GM19395 (cell line): Measurements from ENCODE around the gene PPAN.

Source experiments
- ATAC-seq: cut with Tn5 transposase; IDR thresholded peaks from one replicate; pipeline ENCODE4 v1.9.1; 2021; ENCODE audit warnings: mild to moderate bottlenecking, moderate library complexity; ENCODE audit not compliant: unreplicated experiment

PPAN gene

GRCh38 chr19:10113592-10113963 is 7.4 kb downstream of the PPAN start:
- no peak for ATAC-seq

- ATAC-seq: no peak
Measured at GRCh38 chr19:10113964-10114650, 7.9 kb downstream of the PPAN start.

DNA sequence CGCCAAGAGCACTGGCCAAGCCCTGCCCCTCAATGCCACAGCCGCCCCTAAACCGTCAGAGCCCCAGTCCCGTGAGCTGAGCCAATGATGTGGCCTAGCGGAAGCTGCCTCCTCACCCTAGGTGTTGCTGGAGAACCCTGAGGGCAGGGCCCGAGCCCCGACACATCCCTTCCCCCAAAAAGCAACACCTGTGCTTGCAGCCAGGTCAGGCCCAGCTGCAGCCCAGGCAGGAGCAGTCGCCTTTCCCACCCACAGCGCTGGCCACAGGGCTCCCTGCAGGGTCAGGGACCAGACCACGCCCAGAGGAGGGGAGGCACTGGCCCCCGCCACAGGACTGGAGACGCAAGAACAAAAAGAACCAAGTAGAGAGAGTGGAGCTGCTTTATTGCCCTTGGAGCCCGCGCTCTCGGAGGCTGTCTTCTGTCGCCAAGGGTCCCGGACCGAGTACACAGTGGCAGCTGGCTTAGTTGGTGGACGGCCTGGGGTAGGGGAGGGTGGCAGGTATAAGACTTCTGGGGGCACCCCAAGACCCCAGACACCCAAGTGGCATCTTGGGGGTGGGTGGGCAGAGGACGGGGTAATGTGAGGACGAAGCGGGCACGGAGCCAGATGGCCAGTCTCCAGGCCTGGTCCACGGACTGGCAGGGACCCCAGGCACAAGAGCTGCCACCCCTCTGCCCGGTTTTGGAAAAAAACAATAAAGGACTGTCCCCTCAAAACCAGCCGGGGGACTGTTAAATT is 8.7 kb downstream of the PPAN start:
- no peak for ATAC-seq

GRCh38 chr19:10115392-10116084 is 9.4 kb downstream of the PPAN start:
- ATAC-seq: no peak

DNA sequence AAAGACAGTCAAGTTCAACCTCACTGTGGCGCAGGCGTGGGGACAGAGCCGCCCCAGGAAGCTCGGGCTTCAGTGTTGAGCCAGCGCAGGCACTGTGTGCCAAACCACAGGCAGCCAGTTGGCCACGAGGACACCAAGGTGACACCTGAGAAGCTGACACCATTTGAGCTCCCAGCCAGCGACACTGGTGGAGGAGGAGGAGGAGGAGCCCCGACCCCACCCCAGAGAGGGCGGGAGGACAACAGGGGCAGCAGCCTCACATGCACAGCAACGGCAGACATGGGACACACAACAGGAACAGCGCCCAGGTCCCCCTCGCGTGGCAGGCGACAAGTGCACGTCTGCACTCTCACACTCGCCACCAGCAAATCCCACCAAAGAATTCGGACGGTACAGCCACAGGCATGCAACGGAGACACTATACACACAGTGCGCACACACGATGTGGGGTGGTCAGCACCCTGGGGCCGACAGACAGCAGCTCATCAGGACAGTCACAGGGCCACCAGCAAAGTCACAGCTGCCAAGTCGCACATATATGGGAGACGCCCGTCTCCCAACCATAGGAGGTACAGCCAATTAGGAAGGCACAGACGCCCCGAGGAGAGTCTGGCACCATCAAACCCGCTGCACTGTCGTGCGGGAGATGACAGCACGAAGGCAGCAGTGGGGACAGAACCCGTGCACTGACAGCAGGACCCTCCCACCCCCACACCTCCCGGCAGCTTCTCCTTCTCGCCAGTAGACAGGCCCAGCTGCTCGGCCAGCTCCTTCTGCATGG is 10.1 kb downstream of the PPAN start:
- no peak for ATAC-seq

- ATAC-seq: no peak
Measured at GRCh38 chr19:10116866-10117616, 10.9 kb downstream of the PPAN start.

DNA sequence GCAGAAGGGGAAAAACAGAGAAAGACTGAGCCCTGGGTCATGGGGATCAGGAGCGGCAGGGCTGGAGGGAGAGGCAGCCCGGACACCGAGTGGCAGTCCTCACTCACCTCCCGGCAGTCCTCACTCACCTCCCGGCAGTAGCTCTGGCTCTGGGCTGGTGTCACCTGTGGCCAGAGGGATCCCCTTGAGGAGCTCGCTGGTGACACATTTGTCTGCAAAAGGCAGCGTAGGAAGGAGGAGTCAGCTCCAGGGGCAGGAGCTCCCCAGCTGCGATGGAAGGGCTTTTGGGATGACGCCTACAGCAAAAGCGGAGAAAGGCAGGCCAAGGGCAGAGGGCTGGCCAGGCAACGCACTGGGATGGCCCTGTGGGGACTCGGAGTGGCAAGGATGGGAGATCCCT is 12.8 kb downstream of the PPAN start:
- no peak for ATAC-seq

- ATAC-seq: no peak
Measured at GRCh38 chr19:10120538-10121189, 14.5 kb downstream of the PPAN start.

GRCh38 chr19:10122045-10122444 is 15.9 kb downstream of the PPAN start:
- ATAC-seq: no peak

- ATAC-seq: no peak
Measured at GRCh38 chr19:10124429-10124828, 18.3 kb downstream of the PPAN start.

- no peak for ATAC-seq
Measured at GRCh38 chr19:10126213-10126639, 20.1 kb downstream of the PPAN start.

DNA sequence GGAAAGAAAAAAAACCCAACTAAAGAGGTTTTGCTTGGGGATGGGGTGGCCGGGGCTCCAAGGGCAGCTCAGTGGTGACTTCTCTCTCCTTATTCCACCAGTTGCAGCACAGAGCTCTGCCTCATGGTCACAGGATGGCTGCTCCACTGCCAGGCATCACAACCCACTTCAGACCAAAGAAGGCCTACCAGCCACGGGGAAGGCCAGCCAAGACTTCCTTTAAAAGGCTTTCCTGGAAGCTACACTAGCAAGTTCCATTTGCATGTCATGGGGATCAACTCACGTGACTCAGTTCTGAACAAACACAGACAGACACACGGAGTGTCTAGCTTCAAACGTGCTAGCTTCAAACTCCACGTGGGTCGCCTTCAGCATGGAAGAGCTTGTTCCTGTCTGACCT is 26.7 kb downstream of the PPAN start:
- no peak for ATAC-seq

GRCh38 chr19:10133596-10133995 is 27.4 kb downstream of the PPAN start:
- no peak for ATAC-seq

DNA sequence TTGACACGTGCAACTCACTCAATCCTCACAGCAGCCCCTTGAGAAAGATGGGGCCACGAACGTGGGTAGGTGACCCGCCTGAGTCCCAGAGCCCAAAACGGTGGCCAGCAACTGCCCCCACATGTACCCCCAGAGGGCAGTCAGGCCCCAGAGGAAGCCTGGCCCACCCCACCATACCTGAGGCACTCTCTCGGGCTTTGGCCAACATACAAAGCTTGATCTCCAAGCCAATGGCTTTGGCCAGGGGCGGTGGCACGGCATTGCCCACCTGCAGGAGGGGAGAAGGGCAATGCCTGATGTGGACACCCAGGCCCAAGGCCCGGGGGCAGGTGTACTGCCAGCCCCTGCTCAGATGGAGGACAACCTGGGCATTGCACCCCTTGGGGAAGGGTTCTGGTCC is 27.9 kb downstream of the PPAN start:
- no peak for ATAC-seq

GRCh38 chr19:10135551-10136334 is 29.6 kb downstream of the PPAN start:
- no peak for ATAC-seq

- no peak for ATAC-seq
Measured at GRCh38 chr19:10136936-10137335, 30.8 kb downstream of the PPAN start.

- ATAC-seq: no peak
Measured at GRCh38 chr19:10137751-10138682, 31.9 kb downstream of the PPAN start.
